HG02763 (cell line): ENCODE results near the gene DHCR7.

ENCODE experiments used
- ATAC-seq: cut with Tn5 transposase; IDR thresholded peaks from one replicate; pipeline ENCODE4 v1.9.1; 2021; ENCODE audit warnings: mild to moderate bottlenecking, moderate library complexity; ENCODE audit not compliant: unreplicated experiment

The DHCR7 gene

GRCh38 chr11:71458146-71459070 is 10.2 kb upstream of the DHCR7 start:
- no peak for ATAC-seq

GRCh38 chr11:71456831-71457230 is 8.6 kb upstream of the DHCR7 start:
- no peak for ATAC-seq

- no peak for ATAC-seq
These were observed 8.1 kb upstream of the DHCR7 start for GRCh38 chr11:71456294-71456693.

GRCh38 chr11:71454470-71455113 is 6.4 kb upstream of the DHCR7 start:
- ATAC-seq, result no peak

GRCh38 chr11:71453918-71454304 is 5.7 kb upstream of the DHCR7 start:
- ATAC-seq, result no peak

- peak; percentile 60 for ATAC-seq
These were observed 5.1 kb upstream of the DHCR7 start, which contains the start of gene NADSYN1 for GRCh38 chr11:71453037-71453917. NADSYN1 (plus strand) TSS chr11:71453203; CDS start chr11:71453297, 94 bp downstream.

GRCh38 chr11:71452199-71453036 is 4.2 kb upstream of the DHCR7 start:
- no peak for ATAC-seq

- ATAC-seq, result no peak
These were observed 3.5 kb upstream of the DHCR7 start for GRCh38 chr11:71451596-71452198.

- no peak for ATAC-seq
These were observed 2.7 kb upstream of the DHCR7 start for GRCh38 chr11:71450939-71451338.

GRCh38 chr11:71450507-71450906 is 2.3 kb upstream of the DHCR7 start:
- no peak for ATAC-seq

GRCh38 chr11:71449596-71449995 is 1.4 kb upstream of the DHCR7 start:
- no peak for ATAC-seq

GRCh38 chr11:71447791-71448256 is 369 bp downstream of the DHCR7 start:
- peak; percentile 0 for ATAC-seq

GRCh38 chr11:71446942-71447688 is 1.1 kb downstream of the DHCR7 start:
- ATAC-seq, result no peak

- no peak for ATAC-seq
These were observed 2.0 kb downstream of the DHCR7 start for GRCh38 chr11:71446150-71446549.

- no peak for ATAC-seq
These were observed 3.4 kb downstream of the DHCR7 start for GRCh38 chr11:71444811-71445210.

GRCh38 chr11:71443736-71444445 is 4.3 kb downstream of the DHCR7 start:
- ATAC-seq, result no peak

GRCh38 chr11:71442880-71443279 is 5.3 kb downstream of the DHCR7 start:
- no peak for ATAC-seq

GRCh38 chr11:71442123-71442522 is 6.1 kb downstream of the DHCR7 start:
- ATAC-seq, result no peak
